ENCODE data around the gene SERGEF.
"Not testable (repeated sequence)": the region's sequence is repeated elsewhere in the genome, so short reads cannot be mapped to it uniquely, and the experiment has no call there.

Gene SERGEF

GRCh38 chr11:17898782-17899181 lies 114.1 kb downstream of the SERGEF start:
- DNase-seq = no peak

- DNase-seq = no peak
Observed at GRCh38 chr11:17898071-17898470, 114.8 kb downstream of the SERGEF start.

- no peak for DNase-seq
Observed at GRCh38 chr11:17897495-17897894, 115.4 kb downstream of the SERGEF start.

- not testable (repeated sequence) for DNase-seq
Observed at GRCh38 chr11:17896496-17897151, 116.2 kb downstream of the SERGEF start.

GRCh38 chr11:17894929-17895658 lies 117.8 kb downstream of the SERGEF start:
- DNase-seq = no peak

- DNase-seq = no peak
Observed at GRCh38 chr11:17892409-17892808, 120.4 kb downstream of the SERGEF start.

GRCh38 chr11:17890325-17890724 lies 122.5 kb downstream of the SERGEF start:
- DNase-seq = no peak

- no peak for DNase-seq
Observed at GRCh38 chr11:17887779-17888178, 125.1 kb downstream of the SERGEF start.

GRCh38 chr11:17883946-17884345 lies 128.9 kb downstream of the SERGEF start:
- no peak for DNase-seq

- no peak for DNase-seq
Observed at GRCh38 chr11:17883057-17883456, 129.8 kb downstream of the SERGEF start.

- no peak for DNase-seq
Observed at GRCh38 chr11:17878743-17879142, 134.1 kb downstream of the SERGEF start.

GRCh38 chr11:17877886-17878285 lies 135.0 kb downstream of the SERGEF start:
- DNase-seq = no peak

GRCh38 chr11:17876827-17877226 lies 136.0 kb downstream of the SERGEF start:
- peak; percentile 61 for DNase-seq

GRCh38 chr11:17875891-17876290 lies 137.0 kb downstream of the SERGEF start:
- no peak for DNase-seq

- no peak for DNase-seq
Observed at GRCh38 chr11:17873586-17873985, 139.3 kb downstream of the SERGEF start.

GRCh38 chr11:17868398-17868797 lies 144.4 kb downstream of the SERGEF start:
- not testable (repeated sequence) for DNase-seq

- no peak for DNase-seq
Observed at GRCh38 chr11:17867341-17867740, 145.5 kb downstream of the SERGEF start.

GRCh38 chr11:17865765-17866428 lies 146.9 kb downstream of the SERGEF start:
- no peak for DNase-seq

- DNase-seq = no peak
Observed at GRCh38 chr11:17864478-17864941, 148.3 kb downstream of the SERGEF start.

- no peak for DNase-seq
Observed at GRCh38 chr11:17861036-17861755, 151.7 kb downstream of the SERGEF start.

GRCh38 chr11:17859552-17859951 lies 153.3 kb downstream of the SERGEF start:
- DNase-seq = no peak

GRCh38 chr11:17855531-17856290 lies 157.1 kb downstream of the SERGEF start:
- no peak for DNase-seq

Measured in islet precursor cell (in vitro differentiated cells).